HTR-8/SVneo (cell line): ENCODE results near the gene SLC49A4.

Experiments used
- DNase-seq: peaks from one replicate; pipeline ENCODE4 v3.0.0; 2011; ENCODE audit warnings: low spot score, mixed read lengths; ENCODE audit not compliant: insufficient read length
- FAIRE-seq: peaks from 2 replicates; lab custom pipeline; 2011; peaks lifted over from hg19 to GRCh38; lab: Jason Lieb, UNC

SLC49A4 gene

GRCh38 chr3:122784436-122784835 lies 10.4 kb upstream of the SLC49A4 start:
- DNase-seq, result no peak
- no peak for FAIRE-seq

GRCh38 chr3:122785231-122785630 lies 9.6 kb upstream of the SLC49A4 start:
- no peak for DNase-seq
- no peak for FAIRE-seq

DNA sequence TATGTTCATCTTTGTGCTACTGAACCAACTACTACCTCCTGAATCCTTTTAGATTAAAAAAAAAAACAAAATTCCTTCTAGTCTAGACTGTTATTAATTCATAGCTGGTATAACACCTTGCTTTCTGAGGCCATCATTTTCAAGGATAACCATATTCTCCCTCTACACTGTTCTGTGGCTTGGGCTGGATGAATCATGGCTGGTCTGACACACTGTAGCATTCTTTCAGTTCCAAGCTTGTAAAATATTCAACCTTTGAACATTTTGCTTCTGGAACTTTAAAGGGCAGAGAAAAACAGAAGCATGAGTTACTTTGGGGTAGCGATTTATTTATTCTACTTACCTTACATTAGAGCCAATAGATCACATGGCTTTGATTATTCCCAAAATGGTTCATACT lies 8.8 kb upstream of the SLC49A4 start:
- DNase-seq (no peak), FAIRE-seq (no peak)

- DNase-seq (no peak), FAIRE-seq (no peak)
These were observed 7.0 kb upstream of the SLC49A4 start for GRCh38 chr3:122787872-122788271.

GRCh38 chr3:122789585-122790273 lies 5.1 kb upstream of the SLC49A4 start:
- FAIRE-seq, result no peak
- DNase-seq, result no peak

DNA sequence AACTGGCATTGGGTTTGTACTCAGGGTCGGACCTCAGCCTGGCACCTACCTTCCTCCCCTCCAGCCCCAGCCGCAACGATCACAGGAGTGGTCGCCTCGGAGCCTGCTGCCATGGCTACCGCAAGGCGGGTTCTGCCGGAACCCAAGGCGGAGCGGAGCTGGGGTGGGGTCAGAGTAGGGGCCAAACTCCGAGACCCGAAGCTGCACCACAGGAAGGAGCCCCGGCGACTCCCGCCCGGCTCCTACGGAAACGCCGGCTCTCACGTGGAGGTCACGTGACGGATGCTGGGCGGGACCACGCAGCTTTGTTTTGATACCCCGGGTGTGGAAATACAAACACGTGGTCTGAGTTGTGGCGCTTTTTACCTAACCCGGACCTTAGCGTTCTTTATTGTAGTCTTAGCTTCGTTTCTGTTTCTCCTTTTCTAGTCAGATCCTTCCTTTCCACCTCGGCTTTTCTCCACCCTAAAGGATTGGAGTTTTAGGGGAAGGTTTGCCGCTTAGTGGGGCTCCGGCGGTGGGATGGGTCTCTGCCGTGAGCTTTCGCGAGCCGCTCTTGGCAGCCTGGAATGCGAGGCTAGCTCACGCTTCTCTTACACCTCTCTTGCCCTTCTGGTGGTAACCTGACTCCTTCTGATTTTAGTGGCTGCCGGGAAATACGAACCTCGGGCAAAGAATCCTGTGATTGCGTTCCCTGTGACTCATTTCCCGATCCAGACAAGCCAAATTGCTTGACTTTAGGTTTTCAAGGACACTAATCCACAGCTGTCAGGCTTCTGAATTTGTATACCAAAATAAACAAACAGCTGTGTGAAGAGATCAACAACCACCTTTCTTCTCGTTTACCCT lies 1.1 kb upstream of the SLC49A4 start, which contains the start of gene HSPBAP1:
HSPBAP1 (minus strand) TSS at position 264 of the 849 bp plus-strand sequence; CDS start at position 113, 151 bp downstream.
- peak; percentile 87 for DNase-seq

DNA sequence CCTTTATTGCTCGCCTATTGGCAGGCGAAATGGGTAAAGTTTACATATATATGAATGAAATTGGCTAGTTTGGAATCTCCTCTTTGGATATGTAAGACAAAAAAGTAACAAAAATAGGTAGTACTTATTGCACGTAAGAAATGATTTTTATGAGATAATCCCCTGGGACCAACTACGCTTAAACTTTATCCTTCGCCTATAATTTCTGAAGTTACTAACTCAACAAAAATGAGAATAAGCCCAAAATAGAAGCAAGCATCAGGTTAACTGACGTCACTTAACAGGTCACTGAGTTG lies 438 bp upstream of the SLC49A4 start:
- FAIRE-seq (no peak), DNase-seq (no peak)

More for the DNA sequence above, 1.1 kb upstream of the SLC49A4 start, which contains the start of gene HSPBAP1:
- FAIRE-seq, result no peak

- FAIRE-seq (no peak), DNase-seq (no peak)
These were observed 866 bp downstream of the SLC49A4 start for GRCh38 chr3:122795674-122796195.

GRCh38 chr3:122797291-122797690 lies 2.4 kb downstream of the SLC49A4 start:
- DNase-seq (no peak), FAIRE-seq (no peak)

DNA sequence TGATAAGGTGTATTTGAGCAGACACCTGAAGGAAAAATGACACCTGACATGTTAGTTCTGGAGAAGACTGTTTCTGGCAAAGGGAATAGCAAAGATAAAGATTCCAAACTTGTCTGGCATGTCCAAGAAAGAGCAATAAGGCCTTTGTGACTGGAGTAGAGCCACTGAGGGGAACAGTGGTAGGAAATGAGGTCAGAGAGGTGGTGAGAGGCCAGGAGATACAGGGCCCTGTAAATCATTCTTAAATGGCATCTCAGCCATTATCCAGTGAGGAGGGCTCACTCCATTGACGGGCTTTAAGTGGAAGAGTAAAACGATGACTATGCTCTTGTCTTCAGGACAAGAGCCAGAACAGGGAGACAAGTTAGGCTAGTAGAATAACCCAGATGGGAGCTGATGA lies 4.5 kb downstream of the SLC49A4 start:
- DNase-seq, result no peak
- no peak for FAIRE-seq

GRCh38 chr3:122800031-122800430 lies 5.2 kb downstream of the SLC49A4 start:
- DNase-seq, result no peak
- no peak for FAIRE-seq

DNA sequence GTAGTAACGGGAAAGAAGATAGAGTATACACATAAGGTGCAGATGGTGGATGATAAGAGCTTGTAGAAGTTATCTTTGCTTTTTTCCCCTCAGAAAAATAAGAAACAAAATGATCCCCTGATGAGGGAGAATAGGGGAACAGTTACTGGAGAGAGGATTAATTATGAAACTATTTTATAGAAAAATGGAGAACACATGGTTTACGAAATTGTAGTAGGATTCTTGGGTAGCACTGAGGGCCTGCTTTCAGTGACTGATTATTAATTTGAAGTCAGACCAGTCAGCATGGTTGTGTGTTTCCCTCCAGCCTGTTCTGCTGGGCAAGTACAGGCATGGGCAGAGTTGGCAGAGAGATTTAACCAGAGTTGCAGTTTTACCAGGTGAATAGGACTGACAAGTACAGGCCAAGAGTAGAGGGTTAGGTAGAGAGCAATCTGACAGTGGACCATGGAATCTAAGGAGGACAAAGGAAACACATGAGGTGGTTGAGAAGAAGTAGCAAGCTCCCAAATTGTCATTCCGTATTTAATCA lies 5.9 kb downstream of the SLC49A4 start:
- no peak for FAIRE-seq

DNA sequence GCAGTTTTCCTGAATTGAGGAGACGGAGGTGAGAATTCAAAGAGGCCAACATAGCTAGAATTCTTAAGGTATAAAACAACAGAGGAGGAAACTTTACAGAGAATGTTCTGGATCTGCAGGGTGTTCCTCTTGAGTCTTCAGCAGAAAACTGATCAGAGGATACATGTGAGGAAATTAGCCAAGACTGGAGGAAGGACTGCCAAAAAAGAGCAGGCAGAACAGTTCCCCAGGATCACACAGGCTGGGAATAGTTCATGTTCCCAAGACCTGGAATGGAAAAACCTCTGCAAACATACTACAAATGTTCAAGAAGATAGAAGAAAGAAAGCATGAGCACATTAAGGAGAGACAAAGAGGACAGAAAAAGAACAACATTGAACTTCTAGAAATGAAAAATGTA lies 7.5 kb downstream of the SLC49A4 start:
- no peak for FAIRE-seq
- DNase-seq, result no peak

More for the DNA sequence above, 5.9 kb downstream of the SLC49A4 start:
- DNase-seq, result no peak

DNA sequence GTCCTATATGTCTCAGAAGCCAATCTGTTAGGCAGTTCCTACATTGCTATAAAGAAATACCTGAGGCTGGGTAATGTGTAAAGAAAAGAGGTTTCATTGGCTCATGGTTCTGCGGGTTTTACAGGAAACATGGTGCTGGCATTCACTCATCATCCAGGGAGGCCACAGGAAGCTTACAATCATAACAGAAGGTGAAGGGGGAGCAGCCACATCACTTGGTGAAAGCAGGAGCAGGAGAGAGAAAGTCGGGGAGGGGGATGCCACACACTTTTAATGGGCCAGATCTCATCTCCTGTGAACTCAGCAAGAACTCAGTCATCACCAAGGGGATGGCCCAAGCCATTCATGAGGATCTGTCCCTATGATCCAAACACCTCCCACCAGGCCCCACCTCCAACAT lies 9.1 kb downstream of the SLC49A4 start:
- DNase-seq, result no peak
- no peak for FAIRE-seq

GRCh38 chr3:122810734-122811133 lies 15.9 kb downstream of the SLC49A4 start:
- FAIRE-seq, result no peak
- no peak for DNase-seq

GRCh38 chr3:122816587-122816986 lies 21.7 kb downstream of the SLC49A4 start:
- FAIRE-seq, result no peak
- no peak for DNase-seq

DNA sequence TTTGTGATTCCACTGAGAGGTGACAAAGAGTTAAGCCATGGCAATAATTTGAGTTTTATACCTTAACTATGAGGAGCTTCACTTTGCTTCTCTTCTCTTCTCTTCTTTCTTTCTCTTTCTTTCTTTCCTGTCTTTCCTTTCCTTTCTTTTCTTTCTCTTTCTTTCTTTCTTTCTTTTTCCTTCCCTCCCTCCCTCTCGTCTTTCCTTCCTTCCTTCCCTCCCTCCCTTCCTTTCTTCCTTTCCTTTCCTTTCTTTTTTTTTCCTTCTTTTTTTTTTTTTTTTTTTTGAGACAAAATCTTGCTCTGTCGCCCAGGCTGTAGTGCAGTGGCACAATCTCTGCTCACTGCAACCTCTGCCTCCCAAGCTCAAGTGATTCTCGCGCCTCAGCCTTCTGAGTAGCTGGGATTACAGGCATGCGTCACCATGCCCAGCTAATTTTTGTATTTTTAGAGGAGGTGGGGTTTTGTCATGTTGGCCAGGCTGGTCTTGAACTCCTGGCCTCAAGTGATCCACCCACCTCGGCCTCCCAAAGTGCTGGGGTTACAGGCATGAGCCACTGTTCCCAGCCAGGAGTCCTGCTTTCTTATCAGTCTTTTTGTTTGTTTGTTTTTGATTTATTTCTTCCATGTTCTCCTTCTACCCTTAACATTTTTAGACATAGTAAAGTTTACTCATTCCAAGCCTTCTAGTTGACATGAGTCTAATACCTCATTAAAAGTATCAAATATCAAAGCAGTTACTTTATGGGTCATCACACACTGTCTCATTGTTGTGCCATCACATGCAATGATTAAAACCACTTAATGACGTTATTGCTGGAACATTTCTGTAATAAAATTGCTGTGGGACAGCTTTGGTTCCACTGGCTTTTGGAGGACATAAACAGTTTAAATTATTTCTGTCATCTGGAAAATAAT lies 29.9 kb downstream of the SLC49A4 start:
- DNase-seq, result no peak
- FAIRE-seq, result no peak

GRCh38 chr3:122825460-122825859 lies 30.6 kb downstream of the SLC49A4 start:
- FAIRE-seq, result no peak
- DNase-seq, result no peak

DNA sequence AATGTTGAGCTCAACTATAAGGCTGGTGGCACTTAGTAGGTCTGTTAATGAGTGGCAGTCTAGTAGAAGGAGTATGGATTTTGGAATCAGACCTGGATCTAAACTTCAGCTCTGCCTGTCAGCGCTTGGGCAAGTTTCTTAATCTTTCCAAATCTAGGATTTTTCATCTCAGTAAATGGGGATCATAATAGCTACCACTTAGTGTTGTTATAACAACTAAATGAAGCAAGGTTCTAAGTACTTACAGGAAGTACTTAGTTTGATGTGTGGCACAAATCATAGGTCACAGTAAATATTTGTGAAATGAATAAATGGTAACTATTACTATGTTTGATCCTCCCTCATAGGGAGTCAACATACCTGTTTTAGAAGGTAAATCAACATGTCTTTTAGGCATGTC lies 31.4 kb downstream of the SLC49A4 start:
- FAIRE-seq, result no peak

DNA sequence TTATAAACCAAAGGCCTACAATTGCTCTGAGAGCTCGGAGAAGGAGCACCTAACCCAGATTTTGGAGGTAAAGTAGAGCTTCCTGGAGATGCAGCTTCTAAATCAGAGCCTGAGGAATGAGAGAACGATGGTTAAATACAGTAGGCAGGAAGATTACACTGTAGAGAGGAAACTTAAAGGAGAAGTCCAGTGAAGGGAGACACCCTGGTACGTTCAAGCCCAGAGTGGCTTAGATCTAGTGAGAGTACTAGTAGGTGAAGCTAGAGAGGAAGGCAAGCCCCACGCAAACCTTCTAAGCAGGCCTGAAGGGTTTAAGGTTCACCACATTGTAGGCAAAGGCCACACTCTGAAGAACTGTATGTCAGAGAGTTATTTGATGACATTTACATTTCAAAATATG lies 33.4 kb downstream of the SLC49A4 start:
- FAIRE-seq (no peak), DNase-seq (no peak)

More for the DNA sequence above, 31.4 kb downstream of the SLC49A4 start:
- no peak for DNase-seq
